Fibroblast of skin of left quadriceps (primary cell): ENCODE data around the gene HOTAIR.
A peak's percentile ranks its signal among the peaks of the same experiment; 100 is the strongest.

Experiments
- DNase-seq, 2 experiments: peaks; one replicate each; pipeline ENCODE4 v3.0.0-alpha.2; 2013; ENCODE audit warnings: low read depth in 2 of 2

The HOTAIR gene

DNA sequence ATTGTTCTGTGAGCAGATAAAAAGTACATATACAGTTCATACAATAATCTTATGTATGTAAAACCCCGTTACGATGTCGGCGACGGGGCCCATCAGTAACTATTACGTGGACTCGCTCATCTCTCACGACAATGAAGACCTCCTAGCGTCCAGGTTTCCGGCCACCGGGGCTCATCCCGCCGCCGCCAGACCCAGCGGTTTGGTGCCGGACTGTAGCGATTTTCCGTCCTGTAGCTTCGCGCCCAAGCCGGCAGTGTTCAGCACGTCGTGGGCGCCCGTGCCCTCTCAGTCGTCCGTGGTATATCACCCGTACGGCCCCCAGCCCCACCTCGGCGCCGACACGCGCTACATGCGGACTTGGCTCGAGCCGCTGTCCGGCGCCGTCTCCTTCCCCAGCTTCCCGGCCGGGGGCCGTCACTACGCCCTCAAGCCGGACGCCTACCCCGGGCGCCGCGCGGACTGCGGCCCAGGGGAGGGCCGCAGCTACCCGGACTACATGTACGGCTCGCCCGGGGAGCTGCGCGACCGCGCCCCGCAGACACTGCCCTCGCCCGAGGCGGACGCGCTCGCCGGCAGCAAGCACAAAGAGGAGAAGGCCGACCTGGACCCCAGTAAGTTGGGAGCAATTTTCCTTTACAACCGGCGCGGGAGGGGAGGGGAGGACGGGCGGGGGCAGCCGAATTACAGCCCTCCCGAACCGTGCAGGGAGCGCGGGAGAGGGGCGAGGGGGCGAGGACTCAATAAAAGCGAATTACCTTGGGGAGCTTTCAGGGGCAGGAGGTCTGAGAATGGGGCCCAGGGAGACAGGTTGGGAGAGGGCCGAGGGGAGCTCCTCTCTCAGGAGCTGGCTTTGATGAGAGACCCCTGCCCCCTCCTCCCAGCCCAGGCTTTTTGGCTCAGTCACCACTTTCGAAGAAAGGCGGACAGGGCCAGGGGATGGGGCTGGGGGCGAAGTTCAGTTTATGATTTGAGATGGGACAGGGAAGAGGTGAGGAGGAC lies 25.7 kb upstream of the HOTAIR start, which contains the start of gene HOXC9:
Gene HOXC9, plus strand, starts transcription at position 46 of the 999 bp plus-strand sequence. Its CDS starts 28 bp downstream, at position 74.
- no peak for DNase-seq

- peak; percentile 82 for DNase-seq
Observed at GRCh38 chr12:53999559-54000115, 24.9 kb upstream of the HOTAIR start.

DNA sequence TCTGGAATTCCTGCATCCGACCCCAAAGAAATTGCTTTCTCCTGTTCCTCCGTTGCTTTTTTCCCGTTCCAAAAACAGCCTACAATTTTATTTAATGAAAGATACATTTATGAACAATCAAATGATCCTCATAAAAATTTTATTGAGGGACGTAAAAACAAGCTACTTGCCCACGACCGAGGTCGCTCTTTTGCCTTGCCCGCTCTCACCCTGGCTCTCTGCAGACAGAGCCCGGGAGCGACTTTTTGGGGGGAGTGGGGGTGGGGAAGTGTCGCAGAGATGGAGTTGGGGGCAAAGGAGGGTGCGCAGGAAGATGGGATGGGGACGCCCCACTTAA lies 24.1 kb upstream of the HOTAIR start:
- no peak for DNase-seq

DNA sequence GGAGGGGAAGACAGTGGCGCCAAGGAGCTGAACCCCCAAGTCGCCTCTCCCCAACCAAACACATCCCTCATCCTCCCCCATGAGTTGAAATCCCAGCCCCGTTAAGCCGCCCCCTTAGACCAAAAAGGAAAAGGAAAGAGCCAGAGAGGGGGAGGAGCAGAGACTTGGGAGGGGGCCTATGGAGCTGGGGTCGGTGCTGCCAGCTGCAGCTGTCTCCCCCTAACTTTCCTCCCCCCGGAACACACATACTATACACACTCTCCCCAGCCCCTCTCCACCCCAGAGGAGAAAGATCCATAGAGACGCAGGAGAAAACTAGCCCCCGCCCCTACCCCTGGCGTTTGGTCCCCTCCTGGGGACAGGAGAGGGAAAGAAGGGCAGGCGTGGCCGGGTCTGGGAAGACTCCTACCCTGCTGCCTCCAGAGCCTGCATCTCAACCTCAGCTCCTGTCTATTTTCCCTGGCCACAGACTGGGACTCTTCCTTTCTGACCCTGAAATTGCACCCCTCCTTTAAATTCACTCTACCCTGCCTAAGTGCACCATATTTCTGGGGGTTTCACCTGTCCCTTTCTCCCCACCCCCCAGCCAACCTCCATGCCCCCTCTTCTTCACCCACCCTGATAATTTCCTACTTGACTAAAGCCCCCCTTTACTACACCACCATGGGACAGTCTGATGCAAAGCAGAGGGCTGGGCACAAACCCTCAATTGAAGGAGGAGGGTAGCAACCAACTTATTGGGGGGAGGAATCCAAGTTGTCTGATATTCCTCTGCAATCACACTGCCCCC lies 23.6 kb upstream of the HOTAIR start:
- no peak for DNase-seq

DNA sequence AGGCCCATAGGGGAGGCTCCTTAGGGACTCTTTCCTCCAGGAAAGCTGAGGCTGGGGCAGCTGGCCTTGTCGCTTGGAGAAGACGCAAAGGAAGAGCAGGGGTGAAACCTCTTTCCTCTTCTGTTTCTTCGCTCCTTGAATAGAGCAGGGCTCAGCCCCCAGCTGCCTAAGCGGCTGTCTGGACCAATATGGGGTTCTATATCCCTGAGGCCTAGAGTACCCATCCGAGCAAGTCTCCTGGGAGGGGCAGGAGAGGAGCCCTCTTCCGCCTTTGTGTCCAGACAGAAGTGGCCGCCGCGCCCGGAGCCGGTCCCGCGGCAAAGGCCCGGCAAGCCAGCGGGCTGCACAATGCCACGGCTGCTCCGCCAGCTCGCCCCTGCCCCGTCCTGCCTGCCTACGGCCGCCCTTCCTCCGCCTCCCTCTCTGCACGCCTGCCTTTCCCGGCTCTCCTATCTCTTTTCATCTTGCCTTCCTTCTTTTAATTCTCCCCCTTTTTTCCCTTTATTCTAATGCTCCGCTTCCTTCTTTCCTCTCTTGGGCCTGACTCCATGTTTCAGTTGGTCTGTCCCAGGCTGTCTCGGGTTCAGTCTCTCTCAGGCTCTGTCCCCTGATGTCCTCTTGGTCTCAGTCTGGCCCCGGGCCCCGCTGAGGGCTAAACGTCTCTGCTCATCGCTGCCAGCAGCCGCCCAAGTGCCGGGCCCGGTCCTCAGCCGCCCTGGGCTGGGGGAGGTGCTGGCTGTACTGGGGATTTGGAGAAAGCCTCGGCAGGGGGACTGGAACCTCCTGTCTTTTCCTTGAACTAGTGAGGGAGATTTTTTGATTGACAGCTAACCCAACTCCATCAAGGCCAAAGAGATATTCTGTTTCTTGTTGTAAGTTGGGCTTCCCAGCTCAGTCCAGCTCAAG lies 22.7 kb upstream of the HOTAIR start:
- no peak for DNase-seq

DNA sequence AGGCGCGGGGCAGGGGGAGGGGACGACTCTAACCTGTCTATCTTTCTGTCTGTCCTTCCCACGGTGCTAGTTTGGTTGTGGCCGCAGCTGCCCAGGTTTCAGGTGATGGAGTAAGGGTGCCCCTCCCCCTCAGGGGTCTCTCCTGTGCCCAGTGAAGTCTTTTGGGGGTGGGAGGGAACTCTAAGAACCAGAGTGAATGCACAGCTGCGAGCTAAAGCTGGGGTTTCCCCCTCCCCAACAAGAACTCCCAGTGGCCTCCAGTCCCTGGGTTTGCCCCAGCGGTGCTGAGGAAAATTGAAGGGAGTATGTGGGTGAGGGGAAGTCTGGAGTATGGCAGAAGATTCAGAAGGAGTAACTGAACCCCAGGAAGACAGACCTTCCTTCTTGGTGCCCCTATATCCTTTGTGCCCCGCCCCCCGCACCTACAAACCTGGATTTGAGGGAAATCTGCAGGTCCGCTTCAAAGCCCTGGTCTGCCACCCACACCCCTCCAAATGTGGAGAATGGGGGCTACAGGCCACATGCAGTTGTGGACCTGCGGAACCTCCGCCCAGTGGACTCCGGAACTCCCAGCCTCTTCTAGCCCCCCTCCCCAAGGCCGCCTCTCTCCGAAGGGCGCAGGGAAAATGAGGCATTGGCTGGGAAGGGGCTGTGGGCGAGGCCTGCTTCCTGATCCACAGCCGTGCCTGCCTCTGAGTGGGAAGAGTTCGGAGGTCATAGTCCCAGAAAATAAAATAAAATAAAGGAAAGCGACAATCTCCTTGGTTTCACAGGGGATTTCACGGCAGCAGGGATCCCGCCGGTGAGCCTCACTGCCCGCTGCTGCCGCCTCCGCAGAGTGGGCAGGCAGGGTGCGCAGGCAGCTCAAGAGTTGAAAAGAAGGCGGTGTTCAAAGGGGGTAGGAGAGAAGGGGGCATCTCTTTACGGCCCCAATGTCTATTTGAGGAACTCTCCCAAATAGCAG lies 21.8 kb upstream of the HOTAIR start:
- no peak for DNase-seq

- no peak for DNase-seq
Observed at GRCh38 chr12:53995378-53996239, 20.9 kb upstream of the HOTAIR start.

DNA sequence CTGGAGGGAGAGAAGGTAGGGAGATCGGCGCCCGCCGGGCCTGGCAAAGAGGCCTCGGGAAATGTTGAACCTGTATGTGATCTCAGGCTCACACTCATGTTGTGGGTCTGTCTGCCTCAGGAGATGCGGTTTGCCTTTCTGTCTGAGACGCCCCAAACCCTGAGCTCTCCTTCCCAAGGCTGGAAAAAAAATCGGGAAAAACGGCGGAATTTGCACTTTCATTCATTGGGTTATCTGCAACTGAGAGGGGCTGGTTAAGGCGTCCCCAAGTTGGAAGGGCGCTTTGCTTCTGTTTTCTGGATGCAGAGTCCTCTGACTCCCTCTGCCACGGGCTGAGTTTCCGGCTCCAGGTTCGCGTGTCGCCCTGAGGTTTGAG lies 20.2 kb upstream of the HOTAIR start:
- no peak for DNase-seq

GRCh38 chr12:53994264-53995001 lies 19.7 kb upstream of the HOTAIR start:
- DNase-seq = no peak

DNA sequence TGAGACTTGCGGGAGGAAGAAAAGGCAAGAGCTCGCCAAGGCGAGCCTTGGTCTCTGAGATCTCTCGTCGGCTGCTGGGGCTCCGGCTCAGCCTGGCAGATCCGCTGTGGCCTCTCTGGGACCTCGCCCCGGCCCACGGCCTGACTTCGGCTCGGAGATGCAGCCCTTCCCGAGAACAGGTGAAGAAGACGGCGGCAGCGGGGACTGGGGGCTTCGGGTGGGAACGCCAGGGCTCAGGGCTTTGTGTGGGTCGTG lies 19.2 kb upstream of the HOTAIR start:
- no peak for DNase-seq

GRCh38 chr12:53993162-53994008 lies 18.6 kb upstream of the HOTAIR start:
- no peak for DNase-seq

DNA sequence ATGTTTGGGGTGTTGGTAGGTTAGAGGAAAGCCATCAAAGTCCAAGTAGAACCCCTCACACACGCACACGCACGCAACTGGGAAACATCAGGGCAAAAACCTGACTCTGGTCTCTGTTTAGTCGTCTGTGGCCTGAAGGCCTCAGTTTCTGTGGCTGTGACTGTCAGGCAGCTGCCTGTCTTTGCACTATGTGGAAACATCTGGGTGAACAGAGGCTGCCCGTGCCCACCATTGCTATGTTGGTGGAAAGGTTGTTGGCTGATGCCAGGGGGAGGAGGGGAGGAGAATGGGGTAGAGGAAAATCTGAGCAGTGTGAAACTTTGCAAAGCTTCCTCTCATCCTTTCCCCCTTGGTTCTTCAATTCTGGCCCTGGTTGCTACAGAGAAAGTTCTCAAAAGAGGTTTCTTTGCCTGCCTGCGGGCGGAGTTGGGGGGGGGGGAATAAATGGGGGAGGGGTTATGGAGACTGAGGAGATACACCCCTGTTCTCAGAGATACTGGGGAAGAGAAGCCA lies 17.7 kb upstream of the HOTAIR start:
- no peak for DNase-seq

DNA sequence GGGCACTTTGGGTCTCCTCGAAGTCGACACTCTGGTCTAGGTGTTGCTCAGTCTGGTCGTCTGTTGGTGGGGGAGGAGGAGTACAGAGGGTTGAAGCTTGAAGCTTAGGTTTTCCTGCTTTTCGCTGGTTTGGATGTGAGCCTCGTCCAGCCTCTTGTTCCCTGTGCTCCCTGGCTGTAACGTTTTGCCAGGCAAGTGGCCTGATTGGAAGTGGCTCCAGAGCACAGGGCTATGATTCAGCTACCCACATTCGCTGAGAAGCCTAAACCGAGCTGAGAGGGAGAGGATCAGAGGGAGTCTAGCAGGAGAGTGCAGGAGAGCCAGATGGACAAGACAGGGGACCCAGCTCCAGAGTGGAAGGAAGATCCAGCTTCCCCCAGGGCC lies 16.3 kb upstream of the HOTAIR start:
- DNase-seq = no peak

GRCh38 chr12:53990311-53991076 lies 15.7 kb upstream of the HOTAIR start:
- peak; percentile 77 to 80 for DNase-seq

- peak; percentile 76 to 77 for DNase-seq
Observed at GRCh38 chr12:53989227-53990113, 14.7 kb upstream of the HOTAIR start.
